Kidney (tissue), 14 donors: ENCODE data around the gene CMIP. TPM values are rescaled to one million over a fixed set of nuclear protein-coding genes. Genes with fewer than 3 reads are reported as not detected.
A peak's percentile ranks its signal among the peaks of the same experiment; 100 is the strongest.

Source experiments
- DNase-seq, 5 donors: peaks; one replicate each; pipeline ENCODE4 v3.0.0-alpha.2; 2013 to 2020
- FAIRE-seq: peaks from 2 replicates; lab custom pipeline; 2012; peaks lifted over from hg19 to GRCh38; lab: Jason Lieb, UNC
- H3K27ac ChIP-seq, 2 donors: one replicate each; pipeline ENCODE4 v1.7.0; 2013; ENCODE audit warnings: low read depth in 2 of 2, low read length in 2 of 2, inconsistent platforms in 1 of 2
- H3K27me3 ChIP-seq: one replicate; pipeline ENCODE4 v1.7.1; 2013; ENCODE audit warnings: low read length, inconsistent platforms; ENCODE audit not compliant: control insufficient read depth, insufficient read depth
- H3K36me3 ChIP-seq, 3 donors: one replicate each; pipeline versions ENCODE4 v1.7.0 to v1.7.1; 2013; ENCODE audit warnings: low read length in 3 of 3, control low read depth in 1 of 3, inconsistent platforms in 1 of 3; ENCODE audit not compliant: insufficient read depth in 3 of 3, control insufficient read depth in 2 of 3
- H3K4me1 ChIP-seq, 3 donors: one replicate each; pipeline versions ENCODE4 v1.7.0 to v1.7.1; 2013; ENCODE audit warnings: low read length in 3 of 3, inconsistent platforms in 1 of 3, low read depth in 1 of 3; ENCODE audit not compliant: control insufficient read depth in 2 of 3, insufficient read depth in 2 of 3
- H3K4me3 ChIP-seq, 3 donors: one replicate each; pipeline versions ENCODE4 v1.7.0 to v1.8.1; 2013; ENCODE audit warnings: low read length in 3 of 3, control low read depth in 1 of 3, inconsistent platforms in 1 of 3
- H3K9ac ChIP-seq, 3 donors: one replicate each; pipeline versions ENCODE4 v1.7.0 to v1.7.1; 2013; ENCODE audit warnings: low read length in 3 of 3, control low read depth in 1 of 3, inconsistent platforms in 1 of 3
- H3K9me3 ChIP-seq, 3 donors: one replicate each; pipeline versions ENCODE4 v1.7.0 to v1.7.1; 2013; ENCODE audit warnings: low read length in 3 of 3, control low read depth in 1 of 3, inconsistent platforms in 1 of 3; ENCODE audit not compliant: control insufficient read depth in 2 of 3, insufficient read depth in 1 of 3
- CTCF ChIP-seq: IDR thresholded peaks from 3 replicates; pipeline ENCODE4 v1.5.1; 2012; ENCODE audit warnings: mild to moderate bottlenecking, moderate library complexity, borderline replicate concordance; ENCODE audit not compliant: insufficient read depth; ENCODE audit errors: extremely low read depth
- intact Hi-C: fragments of 100-400 bp; cut with DNase I; formaldehyde crosslinking; loops from one replicate; pipeline ENCODE4 v1.11.1; 2022
- polyA plus RNA-seq: library from polyadenylated mRNA; stranded (reverse); fragments of 350-450 nt; fragmentation: Illumina TruSeq; extraction: RNeasy Lipid Tissue Mini Kit (QIAGEN cat#74804); gene quantifications from one replicate; pipeline ENCODE4 v1.2.3, GENCODE V29; 2014; ENCODE audit warnings: low read depth, low replicate concordance; ENCODE audit not compliant: insufficient read depth
- total RNA-seq: library from RNA; stranded (reverse); fragmentation: NEBNext Ultra II Directional; extraction: Animal tissue kit (Norgen Biotek cat#: 25700); gene quantifications from one replicate; pipeline ENCODE4 v1.2.1, GENCODE V29; 2021
- donor health status: control.
- donor health status: control.
- donor health status: control.
- donor health status: control.
- donor health status: control.
- donor health status: DM: yes; HTN: yes; CAD: no.
- donor health status: Normal renal cell carcinoma (clear cell type).

The CMIP gene
- total and polyA plus RNA-seq, 2 donors from 2014 or later, result 16.6 to 65.7 TPM

- peaks cover 0 to 2% (median 0%) of the 10 kb centered on the region in 3 donors for H3K36me3 ChIP-seq
- H3K9me3 ChIP-seq, result no peaks in the 10 kb centered on the region
- intact Hi-C loops, result no loop called here
- peak in 1 of 5 donors; percentile 51 for DNase-seq
- peaks cover 0 to 16% (median 6%) of the 10 kb centered on the region in 3 donors for H3K4me1 ChIP-seq
- no peak for FAIRE-seq
- no peaks in the 10 kb centered on the region for H3K27me3 ChIP-seq
- TF ChIP-seq CTCF, result no peak
- no peak overlapping the region for H3K27ac ChIP-seq
- no peak overlapping the region for H3K9ac ChIP-seq
- no peak overlapping the region for H3K4me3 ChIP-seq
These were observed 118.3 kb downstream of the CMIP start for GRCh38 chr16:81562926-81563325.

- Histone ChIP-seq H3K27me3 (no peaks in the 10 kb centered on the region), H3K9me3 (no peaks in the 10 kb centered on the region), H3K27ac (no peak overlapping the region), H3K9ac (no peak overlapping the region), H3K36me3 (peaks cover 0 to 2% (median 0%) of the 10 kb centered on the region in 3 donors), H3K4me3 (no peak overlapping the region), H3K4me1 (peaks cover 0 to 15% (median 13%) of the 10 kb centered on the region in 3 donors)
- FAIRE-seq, result no peak
- intact Hi-C loops, result no loop called here
- no peak for TF ChIP-seq CTCF
- DNase-seq, result no peak
These were observed 119.9 kb downstream of the CMIP start for GRCh38 chr16:81564421-81564911.

GRCh38 chr16:81565321-81566028 is 120.9 kb downstream of the CMIP start:
- Histone ChIP-seq H3K36me3 (peaks cover 0 to 2% (median 0%) of the 10 kb centered on the region in 3 donors), H3K27ac (no peak overlapping the region), H3K27me3 (no peaks in the 10 kb centered on the region), H3K9me3 (no peaks in the 10 kb centered on the region), H3K4me3 (no peak overlapping the region), H3K4me1 (peaks cover 0 to 15% (median 12%) of the 10 kb centered on the region in 3 donors), H3K9ac (no peak overlapping the region)
- intact Hi-C loops, result no loop called here
- peak in 1 of 5 donors; percentile 44 for DNase-seq
- no peak for FAIRE-seq
- TF ChIP-seq CTCF, result no peak
